ENCODE data around the gene MIGA2.
"Not testable (repeated sequence)": the region's sequence is repeated elsewhere in the genome, so short reads cannot be mapped to it uniquely, and the experiment has no call there.

Gene MIGA2

GRCh38 chr9:129036241-129036922, at the start of gene MIGA2:
Gene MIGA2 (plus strand): TSS chr9:129036626. CDS start chr9:129040595, 3,969 bp downstream.
- peak; percentile 99 for DNase-seq (ENCODE audit: low read depth)

- DNase-seq (ENCODE audit: low read depth), result no peak
Measured at GRCh38 chr9:128986671-128987070, 49.8 kb upstream of the MIGA2 start.

- peak; percentile 88 for DNase-seq (ENCODE audit: low read depth)
Measured at GRCh38 chr9:128987805-128988204, 48.6 kb upstream of the MIGA2 start.

- peak; percentile 14 for DNase-seq (ENCODE audit: low read depth)
Measured at GRCh38 chr9:128992995-128993394, 43.4 kb upstream of the MIGA2 start.

GRCh38 chr9:128995791-128996190, 40.6 kb upstream of the MIGA2 start:
- DNase-seq (ENCODE audit: low read depth), result no peak

GRCh38 chr9:128998462-128998861, 38.0 kb upstream of the MIGA2 start:
- no peak for DNase-seq (ENCODE audit: low read depth)

- DNase-seq (ENCODE audit: low read depth), result no peak
Measured at GRCh38 chr9:128999581-129000206, 36.7 kb upstream of the MIGA2 start.

- no peak for DNase-seq (ENCODE audit: low read depth)
Measured at GRCh38 chr9:129001504-129002325, 34.7 kb upstream of the MIGA2 start.

- no peak for DNase-seq (ENCODE audit: low read depth)
Measured at GRCh38 chr9:129002992-129003391, 33.4 kb upstream of the MIGA2 start.

- not testable (repeated sequence) for DNase-seq (ENCODE audit: low read depth)
Measured at GRCh38 chr9:129004173-129004572, 32.3 kb upstream of the MIGA2 start.

- DNase-seq (ENCODE audit: low read depth), result no peak
Measured at GRCh38 chr9:129005336-129005997, 31.0 kb upstream of the MIGA2 start.

- DNase-seq (ENCODE audit: low read depth), result peak; percentile 73
Measured at GRCh38 chr9:129006328-129007034, 29.9 kb upstream of the MIGA2 start.

GRCh38 chr9:129007035-129007765, 29.2 kb upstream of the MIGA2 start:
- DNase-seq (ENCODE audit: low read depth), result no peak

- no peak for DNase-seq (ENCODE audit: low read depth)
Measured at GRCh38 chr9:129007766-129008468, 28.5 kb upstream of the MIGA2 start.

- no peak for DNase-seq (ENCODE audit: low read depth)
Measured at GRCh38 chr9:129008469-129008965, 27.9 kb upstream of the MIGA2 start.

- DNase-seq (ENCODE audit: low read depth), result no peak
Measured at GRCh38 chr9:129008986-129009583, 27.3 kb upstream of the MIGA2 start.

- no peak for DNase-seq (ENCODE audit: low read depth)
Measured at GRCh38 chr9:129009584-129010141, 26.8 kb upstream of the MIGA2 start.

- no peak for DNase-seq (ENCODE audit: low read depth)
Measured at GRCh38 chr9:129010267-129010975, 26.0 kb upstream of the MIGA2 start.

- no peak for DNase-seq (ENCODE audit: low read depth)
Measured at GRCh38 chr9:129011170-129011569, 25.3 kb upstream of the MIGA2 start.
